ENCODE results near the gene BOD1L1.

Gene BOD1L1

DNA sequence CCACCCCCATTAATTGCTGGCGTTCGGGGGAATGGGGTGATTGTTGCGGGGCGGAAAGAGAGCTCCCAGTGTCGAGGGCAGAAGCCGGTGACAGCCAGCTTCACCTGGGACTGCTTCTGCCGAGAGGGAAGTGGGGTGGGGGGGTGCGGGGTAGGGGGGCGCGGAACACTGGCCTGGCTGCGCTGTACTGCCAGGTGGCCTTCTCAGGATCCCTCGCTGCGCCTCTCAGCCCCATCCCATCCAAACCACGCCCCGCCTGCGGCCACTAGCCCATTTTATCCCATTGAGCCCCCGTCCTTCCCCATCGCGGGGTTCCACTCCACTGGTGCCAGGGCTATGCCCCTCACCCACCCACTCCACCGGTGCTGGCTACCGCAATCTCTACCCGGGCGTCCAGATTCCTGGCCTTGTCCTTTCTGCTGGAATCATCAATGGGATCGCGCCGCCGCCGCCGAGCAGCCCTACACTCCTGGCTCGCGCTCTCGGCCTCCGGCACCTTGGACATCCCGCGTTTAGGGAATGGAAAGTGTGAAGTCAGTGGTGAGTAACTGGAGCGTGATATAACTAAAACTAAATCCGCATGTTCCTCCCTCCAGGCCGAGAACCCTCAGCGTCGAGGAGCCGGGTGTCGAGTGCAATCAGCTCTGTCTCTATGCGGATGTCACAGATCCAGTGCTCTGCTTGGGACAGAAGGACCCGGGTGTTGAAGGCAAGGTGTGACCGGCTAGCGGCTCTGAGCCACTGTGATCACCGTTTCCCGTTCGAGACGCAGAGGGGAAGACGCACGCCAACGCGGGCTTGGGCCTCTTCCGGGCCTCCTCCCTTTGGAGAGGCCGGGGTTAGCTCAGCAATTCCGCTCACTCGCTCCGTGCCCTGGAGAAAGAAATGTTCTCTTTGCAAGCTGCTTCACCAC, 103.7 kb downstream of the BOD1L1 start:
- no peak for DNase-seq

DNA sequence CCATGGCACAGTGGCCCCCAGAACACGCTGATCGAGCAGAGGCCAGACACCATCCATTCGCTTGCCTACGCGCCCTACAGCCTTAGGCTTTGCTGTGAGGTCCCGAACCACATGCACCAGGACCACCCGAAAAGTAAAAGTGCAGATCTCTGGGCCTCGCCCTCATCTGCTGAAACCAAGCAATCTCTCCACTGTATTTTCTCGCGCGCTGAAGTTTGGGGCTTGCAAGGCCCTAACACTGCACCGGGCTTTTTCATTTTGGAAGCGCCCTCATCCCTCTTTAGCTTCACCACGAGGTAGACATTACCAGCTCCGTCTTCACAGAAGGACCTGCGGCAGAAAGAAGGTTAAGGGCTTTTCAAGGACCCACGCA, 104.4 kb downstream of the BOD1L1 start:
- no peak for DNase-seq

DNA sequence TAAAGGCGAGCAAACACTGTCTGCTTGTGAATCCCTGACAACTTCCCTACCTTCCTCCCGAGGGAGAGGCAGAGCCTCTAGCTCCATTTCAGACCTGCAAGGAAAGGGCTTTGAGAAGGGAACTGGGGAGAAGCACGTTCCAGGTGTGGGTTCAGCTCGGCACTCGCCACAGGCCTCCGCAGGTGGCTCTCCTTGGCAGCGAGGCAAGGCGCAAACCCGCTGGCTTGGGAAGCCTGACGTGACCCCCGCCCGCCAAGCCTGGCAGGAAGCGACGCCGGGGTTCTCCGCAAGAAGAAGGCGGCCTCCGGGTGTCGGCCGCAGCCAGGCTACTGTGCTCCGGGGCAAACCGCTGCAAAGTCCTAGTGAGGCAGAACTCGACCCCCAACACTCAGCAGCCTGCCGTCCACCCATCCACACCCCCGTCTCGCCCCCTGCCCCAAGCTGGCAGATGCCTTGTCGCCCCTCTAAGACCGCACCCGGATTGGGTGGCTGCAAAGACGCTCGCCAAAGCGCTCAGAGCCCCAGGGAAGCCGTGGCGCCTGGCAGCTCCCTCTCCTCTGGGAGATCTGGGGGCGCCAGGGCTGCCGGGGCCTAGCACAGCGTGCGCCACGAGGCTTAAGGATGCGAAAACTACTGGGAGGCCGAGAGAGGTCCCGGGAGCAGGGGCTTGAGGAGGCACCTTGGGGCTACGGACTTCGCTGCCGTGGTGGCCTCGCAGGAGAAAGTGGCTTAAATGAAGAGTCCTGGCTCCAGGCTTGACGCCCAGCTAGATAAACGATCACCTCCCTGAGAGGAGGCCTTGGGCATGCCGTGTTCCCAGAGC, 105.0 kb downstream of the BOD1L1 start:
- DNase-seq, result no peak

DNA sequence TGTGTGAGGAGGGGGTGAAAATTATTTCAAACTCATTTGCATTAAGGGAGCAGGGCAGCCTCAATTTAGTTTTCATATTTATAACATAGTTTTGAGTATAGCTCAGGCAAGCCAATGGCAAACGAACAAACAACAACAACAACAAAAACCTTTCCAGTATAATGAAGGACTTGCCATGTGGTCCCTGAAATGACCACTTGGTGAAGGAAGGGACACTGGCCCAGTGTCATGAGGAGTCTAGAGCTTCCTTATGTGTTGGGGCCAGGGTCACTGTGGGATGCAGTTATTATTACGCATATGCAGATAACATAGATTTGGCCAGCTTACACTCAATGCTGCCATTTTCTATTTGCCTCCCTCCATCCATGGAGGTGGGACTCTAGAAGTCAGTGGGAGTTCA, 106.5 kb downstream of the BOD1L1 start:
- DNase-seq, result no peak
